ENCODE results near the gene GYPA.
"Not testable (repeated sequence)": the region's sequence is repeated elsewhere in the genome, so short reads cannot be mapped to it uniquely, and the experiment has no call there.

The GYPA gene

GRCh38 chr4:144140594-144141295 is at the start of gene GYPA:
Gene GYPA (minus strand): TSS chr4:144140718. CDS start chr4:144140635, 83 bp downstream.
- DNase-seq = not testable (repeated sequence)

- no peak for DNase-seq
Measured at GRCh38 chr4:144190009-144190408, 49.5 kb upstream of the GYPA start.

- DNase-seq = no peak
Measured at GRCh38 chr4:144189121-144189520, 48.6 kb upstream of the GYPA start.

DNA sequence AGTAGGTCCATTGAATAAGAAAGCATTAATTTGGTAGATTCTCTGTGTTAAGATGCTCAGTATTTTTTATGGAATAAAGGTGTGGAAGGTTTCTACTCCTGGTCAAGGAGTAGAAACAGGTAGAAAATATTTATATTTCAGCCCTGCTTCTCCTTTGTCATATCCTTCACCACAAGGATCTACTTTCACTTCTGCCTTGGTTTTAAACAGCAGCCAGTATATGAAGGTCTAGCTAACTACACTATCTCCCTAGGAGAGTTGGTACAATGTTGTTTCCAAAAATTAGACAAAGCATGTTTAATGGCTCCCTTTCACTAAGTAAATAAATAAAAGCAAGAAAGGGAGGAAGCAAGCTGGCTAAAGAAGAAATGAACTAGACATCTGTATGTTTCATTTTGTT is 44.6 kb upstream of the GYPA start:
- DNase-seq = no peak

DNA sequence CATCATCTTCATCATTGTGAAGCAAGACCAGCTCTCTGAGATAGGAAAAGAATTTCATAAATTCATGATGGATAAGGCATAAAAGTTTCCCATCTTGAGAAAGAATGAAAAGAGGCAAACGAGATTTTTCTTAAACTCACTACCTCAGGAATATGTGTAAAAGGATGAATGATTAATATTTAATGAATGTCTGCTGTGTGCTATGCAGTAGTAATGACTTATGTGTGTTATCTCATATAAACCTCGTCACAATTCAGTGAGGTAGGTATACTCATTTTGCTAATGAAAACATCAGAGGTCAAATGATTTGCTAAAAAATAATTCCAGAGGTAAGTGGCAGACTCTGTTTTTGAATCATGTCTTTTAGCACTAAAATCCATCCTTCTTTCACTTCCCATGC is 42.6 kb upstream of the GYPA start:
- DNase-seq = no peak

GRCh38 chr4:144181391-144181790 is 40.9 kb upstream of the GYPA start:
- no peak for DNase-seq

DNA sequence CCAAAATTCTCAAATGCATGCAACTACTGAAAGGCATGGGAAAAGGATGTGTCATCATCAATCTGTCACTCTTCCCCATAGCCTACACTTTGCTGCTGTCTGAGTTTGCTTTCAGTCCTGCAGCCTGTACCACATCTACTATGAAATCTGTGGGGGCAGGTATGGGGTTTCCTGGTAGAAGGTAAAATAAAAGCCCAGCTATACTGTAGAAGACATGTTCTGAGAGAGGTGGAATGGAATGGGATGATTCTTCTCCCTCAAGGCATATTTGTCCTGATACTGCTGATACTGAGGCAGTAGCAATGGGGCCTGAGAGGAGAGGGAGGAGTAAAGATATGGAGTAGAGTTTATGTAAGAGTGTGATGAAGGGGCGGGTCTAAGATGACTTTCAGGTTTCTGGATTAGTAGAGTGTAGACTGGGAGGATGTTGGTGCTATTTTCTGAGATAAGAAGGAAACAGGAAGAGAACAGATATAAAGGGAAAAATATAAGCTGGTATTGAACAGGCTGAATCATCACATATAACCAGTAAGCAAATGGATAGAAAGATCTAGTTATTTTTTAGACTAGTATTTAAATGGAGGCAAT is 38.7 kb upstream of the GYPA start:
- DNase-seq = no peak

DNA sequence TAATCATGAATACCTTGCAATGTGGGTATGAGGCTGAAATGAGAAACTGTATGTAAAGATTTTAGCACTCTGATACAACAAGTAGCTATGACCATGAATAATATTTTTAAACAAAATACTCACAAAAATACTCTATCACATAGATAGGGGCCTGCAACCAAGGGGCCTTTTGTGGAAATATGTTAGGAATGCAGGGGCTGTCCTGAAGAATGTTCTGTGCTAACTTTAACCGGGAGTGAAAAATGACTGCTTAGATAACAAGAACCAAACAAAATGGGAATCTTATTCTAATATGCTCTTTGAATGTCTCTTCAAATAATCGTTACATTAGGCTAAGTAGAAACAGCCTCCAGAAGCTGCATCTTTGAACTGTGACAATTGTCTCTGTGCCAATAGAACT is 37.9 kb upstream of the GYPA start:
- no peak for DNase-seq

GRCh38 chr4:144176476-144176875 is 36.0 kb upstream of the GYPA start:
- no peak for DNase-seq

GRCh38 chr4:144174401-144175067 is 34.0 kb upstream of the GYPA start:
- DNase-seq = peak in 3 of 56 donors; percentile 2 to 14 (median 12)

DNA sequence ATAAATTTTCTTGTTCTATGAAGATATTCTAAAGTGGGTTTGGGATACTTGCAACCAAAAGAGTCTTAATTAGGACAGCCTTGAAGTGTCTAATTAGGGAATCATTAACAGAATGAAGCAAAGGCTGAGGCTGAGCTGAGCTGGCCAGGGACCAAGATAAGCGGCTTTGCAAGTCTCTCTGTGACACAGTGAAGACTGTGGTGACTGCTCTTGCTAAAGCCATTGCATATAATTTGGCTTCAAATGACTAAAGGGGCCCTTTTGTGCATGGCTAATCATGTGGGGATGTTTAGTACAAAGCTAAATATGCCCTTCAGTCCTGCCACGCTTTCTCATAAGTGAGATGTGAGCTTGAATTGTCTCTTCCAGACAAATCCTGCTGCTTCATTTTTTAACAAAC is 31.2 kb upstream of the GYPA start:
- DNase-seq = peak in 5 of 56 donors; percentile 1 to 19 (median 3)

- DNase-seq = no peak
Measured at GRCh38 chr4:144169211-144169610, 28.7 kb upstream of the GYPA start.

DNA sequence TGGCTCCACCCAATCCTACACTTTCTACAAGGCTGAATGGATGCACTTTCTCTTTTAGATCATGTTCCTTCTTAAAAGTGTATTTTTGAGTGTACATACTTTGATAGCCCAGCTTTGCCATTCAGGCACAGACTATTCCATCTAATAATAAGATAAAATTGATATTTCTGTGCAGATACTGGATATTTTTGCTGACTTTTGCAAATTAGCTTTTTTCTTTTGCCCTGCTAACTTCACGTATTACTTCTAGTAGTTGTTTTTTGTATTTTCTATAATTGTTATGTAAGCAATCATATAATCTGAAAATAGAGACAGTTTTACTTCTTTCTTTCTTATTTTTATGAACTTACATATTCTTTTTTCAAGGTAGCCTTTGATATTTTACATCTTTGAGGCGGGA is 13.5 kb upstream of the GYPA start:
- DNase-seq = no peak

- DNase-seq = peak in 2 of 56 donors; percentile 0
Measured at GRCh38 chr4:144142690-144143326, 2.3 kb upstream of the GYPA start.

DNA sequence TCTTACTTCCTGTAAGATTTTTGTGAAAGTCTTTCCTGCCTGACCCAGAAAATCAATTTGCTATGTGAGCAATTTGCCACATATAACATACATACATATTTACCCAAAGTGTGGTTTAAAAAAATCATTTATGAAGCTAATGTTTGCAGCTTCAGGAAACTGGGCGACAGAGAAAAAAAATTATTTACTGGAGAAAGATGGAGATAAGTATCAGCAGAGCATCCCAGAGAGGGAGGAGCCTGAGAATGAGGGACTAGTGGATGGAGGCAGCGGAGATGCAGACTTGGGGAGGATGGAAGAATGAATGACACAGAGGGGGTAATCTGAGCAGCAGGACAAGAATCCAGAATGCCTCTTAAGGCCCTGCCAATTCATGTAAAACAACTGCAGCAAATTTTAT is 975 bp upstream of the GYPA start:
- DNase-seq = no peak

GRCh38 chr4:144139991-144140390 is 527 bp downstream of the GYPA start:
- DNase-seq = not testable (repeated sequence)

DNA sequence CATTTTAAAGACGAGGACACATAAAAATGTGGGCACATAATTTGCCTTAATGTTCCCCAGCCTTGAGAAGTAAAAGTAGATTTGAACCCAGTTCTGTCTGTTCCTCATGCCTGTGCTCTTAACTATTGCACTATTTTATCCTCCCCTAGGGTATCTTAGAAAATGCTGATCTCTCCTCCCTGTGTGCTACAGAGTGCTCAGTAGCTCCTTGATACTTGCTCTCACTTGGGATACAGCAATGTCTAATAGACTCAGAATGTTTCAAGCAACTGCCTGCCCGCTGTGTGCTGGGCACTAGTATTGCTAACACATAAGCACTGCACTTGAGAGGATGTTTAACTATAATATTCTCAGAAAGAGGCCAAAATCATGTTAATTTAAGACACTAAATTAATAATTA is 971 bp downstream of the GYPA start:
- DNase-seq = not testable (repeated sequence)

DNA sequence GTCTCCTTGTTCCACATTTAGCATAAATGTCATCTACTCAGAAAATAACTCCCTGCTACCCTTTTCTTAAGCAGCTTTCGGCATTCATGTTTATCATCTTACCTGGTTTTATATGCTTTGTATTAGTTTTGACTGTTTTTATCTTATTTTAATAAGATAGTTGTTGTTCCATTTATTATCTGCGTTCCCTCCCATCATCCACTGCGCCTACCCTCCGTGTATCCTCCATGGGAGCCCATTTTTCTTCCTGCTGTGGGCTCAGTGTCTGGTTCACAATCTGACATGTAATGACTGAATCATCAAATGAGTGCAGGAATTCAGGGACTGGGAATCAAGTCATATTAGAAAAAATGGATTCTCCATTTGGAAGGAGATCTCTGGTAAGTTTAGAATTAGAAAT is 2.3 kb downstream of the GYPA start:
- DNase-seq = not testable (repeated sequence)

DNA sequence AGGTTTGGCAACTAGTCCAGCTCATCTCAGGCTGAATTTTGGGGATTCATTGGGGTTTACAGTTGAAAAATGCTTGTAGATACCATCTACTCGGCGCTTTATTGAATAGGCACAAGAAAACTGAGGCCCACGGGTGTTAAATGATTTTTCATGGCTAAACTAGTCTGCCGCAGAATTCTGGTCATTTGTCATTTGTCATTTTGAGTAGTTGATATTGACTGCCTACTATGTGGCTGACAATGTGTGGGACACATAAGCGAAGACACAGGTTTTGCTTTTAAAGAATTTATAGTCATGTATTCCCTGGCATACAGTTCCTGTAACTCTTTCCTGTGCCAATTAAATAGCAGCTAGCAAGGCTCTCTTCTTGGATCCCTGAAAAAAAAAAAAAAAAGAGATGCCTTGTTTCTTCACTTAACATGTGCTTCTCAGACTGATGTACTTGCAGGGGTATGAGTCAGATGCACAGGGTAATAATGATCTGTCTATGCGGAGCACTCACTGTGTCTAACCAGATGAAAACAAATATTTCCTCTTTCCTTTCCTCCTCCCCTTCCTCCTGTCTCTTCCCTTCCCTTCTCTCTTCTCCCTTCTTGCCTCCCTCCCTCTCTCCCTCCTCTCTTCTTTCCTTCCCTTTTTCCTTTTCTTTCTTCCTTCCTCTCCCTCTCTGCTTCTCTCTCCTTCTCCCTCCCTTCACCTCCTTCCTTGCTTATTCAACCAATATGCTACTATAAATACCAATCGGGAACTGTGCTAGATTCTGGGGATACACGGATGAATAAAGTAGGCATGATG is 3.2 kb downstream of the GYPA start:
- DNase-seq = not testable (repeated sequence)

- DNase-seq = not testable (repeated sequence)
Measured at GRCh38 chr4:144136189-144136588, 4.3 kb downstream of the GYPA start.

GRCh38 chr4:144130167-144130566 is 10.4 kb downstream of the GYPA start:
- not testable (repeated sequence) for DNase-seq
